H1 (cell line): ENCODE results near the gene MBOAT1. TPM values are rescaled to one million over a fixed set of nuclear protein-coding genes. Genes with fewer than 3 reads are reported as not detected.
"Not testable (repeated sequence)": the region's sequence is repeated elsewhere in the genome, so short reads cannot be mapped to it uniquely, and the experiment has no call there.

ENCODE experiments used
- CTCF ChIA-PET: fragments of 300-600 bp; sonication (Branson Sonifier 250); formaldehyde crosslinking; loops from one replicate; lab custom pipeline; 2021; ENCODE audit not compliant: partially characterized antibody; lab: Charles Lee
- POLR2A ChIA-PET: fragments of 300-600 bp; sonication (Branson Sonifier 250); formaldehyde crosslinking; loops from one replicate; lab custom pipeline; 2021; ENCODE audit warnings: inconsistent platforms; ENCODE audit not compliant: partially characterized antibody; lab: Charles Lee
- DNase-seq, 2 experiments: peaks; one replicate each; pipeline versions ENCODE4 v3.0.0 to v3.0.0-alpha.2; 2010 to 2022; ENCODE audit warnings: low spot score in 2 of 2, low read depth in 1 of 2, mixed read lengths in 1 of 2
- FAIRE-seq: peaks from 2 replicates; lab custom pipeline; 2011; peaks lifted over from hg19 to GRCh38; lab: Jason Lieb, UNC
- H2AFZ ChIP-seq: 2 replicates; pipeline ENCODE4 v1.8.1; 2012; ENCODE audit warnings: low read length, inconsistent platforms
- H2AK5ac ChIP-seq: 2 replicates; pipeline ENCODE4 v1.6.1; 2013; ENCODE audit warnings: low read depth, low read length
- H2BK120ac ChIP-seq: replicated peaks from 2 replicates; pipeline ENCODE3; 2013; ENCODE audit warnings: low read depth, low read length, inconsistent platforms
- H2BK12ac ChIP-seq: 2 replicates; pipeline ENCODE4 v1.6.1; 2013; ENCODE audit warnings: low read depth, low read length
- H2BK15ac ChIP-seq: 2 replicates; pipeline ENCODE4 v1.6.1; 2013; ENCODE audit warnings: low read length
- H2BK20ac ChIP-seq: 2 replicates; pipeline ENCODE4 v1.6.1; 2013; ENCODE audit warnings: low read length
- H2BK5ac ChIP-seq: 2 replicates; pipeline ENCODE4 v1.6.1; 2013; ENCODE audit warnings: low read depth, low read length
- H3K14ac ChIP-seq: 2 replicates; pipeline ENCODE4 v1.6.1; 2013; ENCODE audit warnings: inconsistent platforms; ENCODE audit not compliant: insufficient read length
- H3K18ac ChIP-seq: 2 replicates; pipeline ENCODE4 v1.6.1; 2013; ENCODE audit warnings: low read length; ENCODE audit errors: extremely low read depth
- H3K23ac ChIP-seq: 2 replicates; pipeline ENCODE4 v1.6.1; 2013; ENCODE audit warnings: inconsistent platforms; ENCODE audit not compliant: insufficient read length
- H3K23me2 ChIP-seq: 2 replicates; pipeline ENCODE4 v1.6.1; 2013; ENCODE audit warnings: low read depth, low read length
- H3K27ac ChIP-seq: 2 replicates; pipeline ENCODE4 v1.6.1; 2011; ENCODE audit warnings: low read depth, low read length, inconsistent platforms
- H3K27me3 ChIP-seq, 4 experiments: replicated peaks in 1 of 4; 1 replicate in 1 of 4; 2 replicates in 3 of 4; pipeline versions ENCODE4 v1.6.1 to v1.8.1; 2011 to 2013; ENCODE audit warnings: low read length in 3 of 4, mild to moderate bottlenecking in 3 of 4, inconsistent platforms in 2 of 4, mixed read lengths in 2 of 4, moderate library complexity in 1 of 4; ENCODE audit not compliant: control insufficient read depth in 3 of 4, insufficient read depth in 3 of 4; ENCODE audit errors: extremely low read depth in 1 of 4
- H3K36me3 ChIP-seq, 4 experiments: 2 replicates each; pipeline versions ENCODE4 v1.6.1 to v1.8.1; 2011 to 2013; ENCODE audit warnings: mild to moderate bottlenecking in 4 of 4, low read length in 3 of 4, moderate library complexity in 2 of 4, control low read depth in 1 of 4, inconsistent platforms in 1 of 4; ENCODE audit not compliant: insufficient read depth in 4 of 4, control insufficient read depth in 2 of 4
- H3K4ac ChIP-seq: replicated peaks from 2 replicates; pipeline ENCODE3; 2013; ENCODE audit warnings: low read length, low read depth, mixed read lengths, inconsistent platforms; ENCODE audit not compliant: insufficient read length
- H3K4me1 ChIP-seq, 4 experiments: replicated peaks in 1 of 4; 1 replicate in 1 of 4; 2 replicates in 3 of 4; pipeline versions ENCODE4 v1.6.1 to v1.8.1; 2011 to 2013; ENCODE audit warnings: low read length in 3 of 4, inconsistent platforms in 2 of 4, mixed read lengths in 1 of 4; ENCODE audit not compliant: insufficient read depth in 4 of 4, control insufficient read depth in 3 of 4
- H3K4me2 ChIP-seq, 2 experiments: 2 replicates each; pipeline versions ENCODE4 v1.6.1 to v1.8.1; 2011 to 2013; ENCODE audit warnings: low read depth in 2 of 2, low read length in 2 of 2, control low read depth in 1 of 2, inconsistent platforms in 1 of 2, mild to moderate bottlenecking in 1 of 2; ENCODE audit not compliant: insufficient read depth in 1 of 2
- H3K4me3 ChIP-seq, 4 experiments: fragments of 200-600, 300-600 bp in 1 of 4; sonication (generic), shearing (Covaris generic), sonication (Bioruptor Twin) in 1 of 4; 2 replicates each; pipeline versions ENCODE4 v1.5.1 to v1.8.1; 2011 to 2016; ENCODE audit warnings: low read length in 4 of 4, low read depth in 3 of 4, control low read depth in 2 of 4, inconsistent platforms in 2 of 4, mild to moderate bottlenecking in 2 of 4, mixed read lengths in 1 of 4, moderate library complexity in 1 of 4; ENCODE audit not compliant: insufficient read depth in 2 of 4; ENCODE audit errors: extremely low read depth in 1 of 4
- H3K56ac ChIP-seq: replicated peaks from 2 replicates; pipeline ENCODE3; 2013; ENCODE audit warnings: low read depth, mild to moderate bottlenecking, mixed read lengths, low read length, inconsistent platforms; ENCODE audit not compliant: insufficient read length
- H3K79me1 ChIP-seq: 2 replicates; pipeline ENCODE4 v1.6.1; 2013; ENCODE audit warnings: low read depth, low read length, control low read depth
- H3K79me2 ChIP-seq, 2 experiments: 2 replicates each; pipeline versions ENCODE4 v1.6.1 to v1.8.1; 2012 to 2013; ENCODE audit warnings: low read length in 2 of 2, mild to moderate bottlenecking in 2 of 2, inconsistent platforms in 1 of 2; ENCODE audit not compliant: insufficient read depth in 2 of 2, control insufficient read depth in 1 of 2
- H3K9ac ChIP-seq, 4 experiments: replicated peaks in 1 of 4; 1 replicate in 1 of 4; 2 replicates in 3 of 4; pipeline versions ENCODE4 v1.6.1 to v1.8.1; 2011 to 2013; ENCODE audit warnings: low read depth in 3 of 4, low read length in 3 of 4, control low read depth in 2 of 4, mild to moderate bottlenecking in 2 of 4, moderate library complexity in 2 of 4, inconsistent platforms in 1 of 4; ENCODE audit errors: extremely low read depth in 1 of 4
- H3K9me3 ChIP-seq, 2 experiments: 2 replicates each; pipeline versions ENCODE4 v1.6.1 to v1.8.1; 2012 to 2013; ENCODE audit warnings: mild to moderate bottlenecking in 2 of 2, moderate library complexity in 2 of 2, control low read depth in 1 of 2, inconsistent platforms in 1 of 2, low read depth in 1 of 2, low read length in 1 of 2, mixed read lengths in 1 of 2; ENCODE audit not compliant: insufficient read depth in 2 of 2
- H4K20me1 ChIP-seq, 2 experiments: replicated peaks in 1 of 2; 2 replicates each; pipeline versions ENCODE3 to v1.8.1; 2011 to 2013; ENCODE audit warnings: inconsistent platforms in 2 of 2, low read length in 2 of 2, mild to moderate bottlenecking in 1 of 2; ENCODE audit not compliant: insufficient read depth in 2 of 2, control insufficient read depth in 1 of 2
- H4K5ac ChIP-seq: 2 replicates; pipeline ENCODE4 v1.6.1; 2013; ENCODE audit warnings: low read length, low read depth, mixed read lengths, inconsistent platforms; ENCODE audit not compliant: insufficient read length
- H4K8ac ChIP-seq: 2 replicates; pipeline ENCODE4 v1.8.0; 2013; ENCODE audit warnings: mild to moderate bottlenecking, moderate library complexity, low read length, inconsistent platforms; ENCODE audit not compliant: insufficient read depth; ENCODE audit errors: extremely low read depth
- H4K91ac ChIP-seq: replicated peaks from 2 replicates; pipeline ENCODE3; 2013; ENCODE audit warnings: low read length, mixed read lengths, inconsistent platforms; ENCODE audit not compliant: insufficient read length
- KDM4A ChIP-seq: IDR thresholded peaks from one replicate; pipeline ENCODE4 v1.7.1; 2012; ENCODE audit warnings: low read depth, mild to moderate bottlenecking, moderate library complexity, low read length, inconsistent platforms; ENCODE audit not compliant: severe bottlenecking
- TAF7 ChIP-seq: optimal IDR thresholded peaks from 2 replicates; pipeline ENCODE3; 2011; ENCODE audit warnings: low read depth, mild to moderate bottlenecking, inconsistent platforms, low read length, moderate library complexity, borderline replicate concordance
- TEAD4 ChIP-seq: IDR thresholded peaks from 2 replicates; pipeline ENCODE4 v1.6.1; 2012; ENCODE audit warnings: low read depth, low read length, inconsistent platforms, mixed read lengths
- WGBS, 2 experiments: shearing (Covaris generic) in 1 of 2; methylation state at CpG; one replicate each; pipeline versions ENCODE4 v1.1.6 to v1.1.7; 2013 to 2015; ENCODE audit warnings: low lambda C conversion rate in 2 of 2, mixed read lengths in 2 of 2, inconsistent platforms in 1 of 2, low coverage in 1 of 2, missing lambda C conversion rate in 1 of 2; ENCODE audit not compliant: insufficient replicate concordance in 2 of 2, insufficient coverage in 1 of 2, insufficient read length in 1 of 2; ENCODE audit errors: extremely low coverage in 1 of 2, missing lambda C conversion rate in 1 of 2; 5-methylcytosine and 5-hydroxymethylcytosine counted together
- polyA plus RNA-seq, 7 experiments: library from polyadenylated mRNA; depleted of rRNA in 3 of 7; stranded (reverse) in 5 of 7; unstranded in 2 of 7; fragments of >200 nt in 5 of 7; fragments of 200-250 nt in 2 of 7; gene quantifications; 1 replicate in 5 of 7; 2 replicates in 1 of 7; 4 replicates in 1 of 7; pipeline versions ENCODE4 v1.2.1 to v1.2.3, GENCODE V29; 2011 to 2013; ENCODE audit warnings: missing spikeins in 2 of 7, mixed read lengths in 2 of 7
- total RNA-seq: library from RNA; stranded (reverse); fragmentation: NEBNext Ultra II Directional; extraction: Animal tissue kit (Norgen Biotek cat#: 25700); gene quantifications from 2 replicates; pipeline ENCODE4 v1.2.1, GENCODE V29; 2021

MBOAT1 gene
- total and polyA plus RNA-seq, 2 of the 8 experiments (the other 6 are each of a cell fraction or from before 2014, with no cell fraction given), result 4.9 to 19.5 TPM

GRCh38 chr6:20147469-20147868, 64.8 kb downstream of the MBOAT1 start (continued):
- TF ChIP-seq KDM4A, result no peak
- TF ChIP-seq TAF7, result no peak
- TF ChIP-seq TEAD4, result no peak
- TF ChIP-seq, all 59 proteins: peak for 0

DNA sequence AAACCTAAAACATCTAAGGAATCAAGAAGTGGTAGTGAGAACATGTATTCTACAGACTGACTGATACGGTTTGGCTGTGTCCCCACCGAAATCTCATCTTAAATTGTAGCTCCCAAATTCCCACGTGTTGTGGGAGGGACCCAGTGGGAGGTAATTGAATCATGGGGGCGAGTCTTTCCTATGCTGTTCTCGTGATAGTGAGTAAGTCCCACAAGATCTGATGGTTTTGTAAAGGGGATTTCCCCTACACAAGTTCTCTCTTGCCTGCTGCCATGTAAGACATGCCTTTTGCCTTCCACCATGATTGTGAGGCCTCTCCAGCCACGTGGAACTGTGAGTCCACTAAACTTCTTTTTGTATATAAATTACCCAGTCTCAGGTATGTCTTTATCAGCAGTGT, 65.4 kb downstream of the MBOAT1 start:
- POLR2A ChIA-PET, H4K91ac ChIP-seq, H2BK15ac ChIP-seq, DNase-seq, H3K4me3 ChIP-seq, H3K27ac ChIP-seq, H2AFZ ChIP-seq, H4K5ac ChIP-seq, H3K4me1 ChIP-seq, H2BK20ac ChIP-seq, H3K79me2 ChIP-seq, H3K9ac ChIP-seq, H3K23ac ChIP-seq, H4K8ac ChIP-seq, H3K79me1 ChIP-seq, H3K36me3 ChIP-seq, H3K18ac ChIP-seq, H3K27me3 ChIP-seq, H3K14ac ChIP-seq, H4K20me1 ChIP-seq, H3K23me2 ChIP-seq, H3K4me2 ChIP-seq, H3K56ac ChIP-seq, H3K9me3 ChIP-seq, H3K4ac ChIP-seq, H2BK5ac ChIP-seq, H2AK5ac ChIP-seq, FAIRE-seq, H2BK120ac ChIP-seq, H2BK12ac ChIP-seq: not testable (repeated sequence)
- CTCF ChIA-PET, result interaction anchor here (1.6 kb wide), 1 partner anchor 20 kb away, joined by 9 read pairs; no protein-coding TSS in a partner anchor
- 80% methylated on average over 6 of the region's 6 CpGs; no CpG with 5 or more reads in 1 of the 2 experiments for WGBS, 2 experiments
